K562 (cell line): Measurements from ENCODE around the gene EFHC2. TPM values are rescaled to one million over a fixed set of nuclear protein-coding genes. Genes with fewer than 3 reads are reported as not detected.
"Not testable (repeated sequence)": the region's sequence is repeated elsewhere in the genome, so short reads cannot be mapped to it uniquely, and the experiment has no call there.

Experiments
- ATAC-seq: fragments of 200-7000 bp; cut with Tn5 transposase; 3 replicates; pipeline ENCODE4 v1.9.1; 2020; ENCODE audit warnings: moderate library complexity
- BruUV-seq: library from RNA; stranded (reverse); fragments of 400-500 nt; replicated peaks from 2 replicates; lab custom pipeline; 2021; lab: Mats Ljungman, UMichigan
- CTCF ChIA-PET: fragments of 300-600 bp; formaldehyde crosslinking; extraction: SDS; loops from one replicate; lab custom pipeline; 2021; ENCODE audit warnings: low intra/inter-chr PET ratio; lab: Yijun Ruan, JAX
- POLR2A ChIA-PET: fragments of 300-600, 350-650 bp; sonication (Branson Sonifier 250); formaldehyde crosslinking; extraction: SDS; loops from one replicate; lab custom pipeline; 2021; ENCODE audit warnings: antibody characterized with exemption, inconsistent platforms; lab: Yijun Ruan, JAX
- DNase-seq, 4 experiments: peaks; one replicate each; pipeline versions ENCODE4 v3.0.0 to v3.0.0-alpha.2; 2011 to 2018; ENCODE audit warnings: low spot score in 3 of 4, mixed read lengths in 3 of 4; ENCODE audit errors: extremely low read depth in 1 of 4
- FAIRE-seq: peaks from 2 replicates; lab custom pipeline; 2011; peaks lifted over from hg19 to GRCh38; lab: Jason Lieb, UNC
- H2AFZ ChIP-seq: 2 replicates; pipeline ENCODE4 v1.6.0; 2011; ENCODE audit warnings: low read depth, low read length, control low read depth, inconsistent platforms
- H3K27ac ChIP-seq: fragments of 200-600 bp; 3 replicates; pipeline ENCODE4 v1.8.0; 2011; ENCODE audit warnings: low read depth, mild to moderate bottlenecking, control low read depth, inconsistent platforms, low read length, moderate library complexity, mixed read lengths; ENCODE audit errors: extremely low read depth
- H3K27me3 ChIP-seq, 2 experiments: fragments of 300-600 bp in 1 of 2; 2 replicates in 1 of 2; 3 replicates in 1 of 2; pipeline versions ENCODE4 v1.6.0 to v1.8.0; 2011; ENCODE audit warnings: inconsistent platforms in 2 of 2, low read length in 2 of 2, mild to moderate bottlenecking in 1 of 2, mixed read lengths in 1 of 2, moderate library complexity in 1 of 2; ENCODE audit not compliant: control insufficient read depth in 2 of 2, insufficient read depth in 2 of 2
- H3K36me3 ChIP-seq: fragments of 300-600 bp; 3 replicates; pipeline ENCODE4 v1.8.0; 2011; ENCODE audit warnings: mild to moderate bottlenecking, low read length, inconsistent platforms; ENCODE audit not compliant: control insufficient read depth, insufficient read depth
- H3K4me1 ChIP-seq, 2 experiments: fragments of 200-600 bp in 1 of 2; replicated peaks in 1 of 2; 2 replicates in 1 of 2; 3 replicates in 1 of 2; pipeline versions ENCODE4 v1.5.1 to v1.8.0; 2011; ENCODE audit warnings: inconsistent platforms in 2 of 2, low read length in 2 of 2, mild to moderate bottlenecking in 1 of 2, mixed read lengths in 1 of 2, moderate library complexity in 1 of 2; ENCODE audit not compliant: control insufficient read depth in 2 of 2, insufficient read depth in 2 of 2
- H3K4me2 ChIP-seq: 2 replicates; pipeline ENCODE4 v1.6.1; 2011; ENCODE audit warnings: low read length, control low read depth, inconsistent platforms, mixed read lengths; ENCODE audit not compliant: insufficient read depth
- H3K4me3 ChIP-seq: fragments of 200-600 bp; sonication (generic), shearing (Covaris generic); 2 replicates; pipeline ENCODE4 v1.5.1; 2016; ENCODE audit warnings: control low read depth, inconsistent platforms
- H3K79me2 ChIP-seq: fragments of 200-600 bp; 3 replicates; pipeline ENCODE4 v1.8.0; 2011; ENCODE audit warnings: low read length, inconsistent platforms; ENCODE audit not compliant: control insufficient read depth, insufficient read depth
- H3K9ac ChIP-seq, 2 experiments: 2 replicates each; pipeline versions ENCODE4 v1.6.0 to v1.6.1; 2011; ENCODE audit warnings: low read depth in 2 of 2, low read length in 2 of 2, control low read depth in 1 of 2, inconsistent platforms in 1 of 2, mild to moderate bottlenecking in 1 of 2, mixed read lengths in 1 of 2; ENCODE audit not compliant: insufficient read depth in 1 of 2
- H3K9me1 ChIP-seq: one replicate; pipeline ENCODE4 v1.6.0; 2011; ENCODE audit warnings: inconsistent platforms, mild to moderate bottlenecking, low read length, moderate library complexity; ENCODE audit not compliant: control insufficient read depth, insufficient read depth
- H3K9me3 ChIP-seq: replicated peaks from 2 replicates; pipeline ENCODE4 v1.5.1; 2011; ENCODE audit warnings: low read depth, low read length, inconsistent platforms; ENCODE audit not compliant: control insufficient read depth, insufficient read depth
- H4K20me1 ChIP-seq: replicated peaks from 2 replicates; pipeline ENCODE4 v1.6.1; 2011; ENCODE audit warnings: low read length, inconsistent platforms, mixed read lengths; ENCODE audit not compliant: control insufficient read depth, insufficient read depth
- CBFA2T3 ChIP-seq: fragments of 450-650 bp; IDR thresholded peaks from 2 replicates; pipeline ENCODE4 v1.6.1; 2017
- EZH2 ChIP-seq: IDR thresholded peaks from 2 replicates; pipeline ENCODE4 v1.6.1; 2012; ENCODE audit warnings: low read depth, mild to moderate bottlenecking, inconsistent platforms, low read length, borderline replicate concordance
- HNRNPH1 ChIP-seq: fragments of 200-400 bp; formaldehyde crosslinking; optimal IDR thresholded peaks from 2 replicates; pipeline ENCODE3; 2017; ENCODE audit warnings: low read depth, mild to moderate bottlenecking, low read length, moderate library complexity
- MBD2 ChIP-seq: sonication (generic); IDR thresholded peaks from 2 replicates; pipeline ENCODE4 v1.6.1; 2016; ENCODE audit warnings: low read depth, borderline replicate concordance
- NCOA6 ChIP-seq: fragments of 450-650 bp; IDR thresholded peaks from 2 replicates; pipeline ENCODE4 v1.6.1; 2017; ENCODE audit warnings: mild to moderate bottlenecking
- NFXL1 ChIP-seq: fragments of 450-650 bp; formaldehyde crosslinking; IDR thresholded peaks from 2 replicates; pipeline ENCODE4 v1.4.0; 2021; ENCODE audit warnings: mild to moderate bottlenecking
- RBBP5 ChIP-seq: fragments of 200-600 bp; sonication (generic); IDR thresholded peaks from 2 replicates; pipeline ENCODE4 v1.6.1; 2012; ENCODE audit warnings: borderline replicate concordance, mild to moderate bottlenecking, low read length, control low read depth, inconsistent platforms; ENCODE audit not compliant: insufficient read depth, poor library complexity, severe bottlenecking
- SMAD2 ChIP-seq: fragments of 150-350 bp; IDR thresholded peaks from 2 replicates; pipeline ENCODE4 v1.6.1; 2014; ENCODE audit warnings: low read depth, mild to moderate bottlenecking, low read length
- TEAD1 ChIP-seq, 2 experiments: fragments of 450-650 bp in 1 of 2; sonication (generic) in 1 of 2; formaldehyde crosslinking; IDR thresholded peaks; 2 replicates each; pipeline versions ENCODE4 v1.4.0 to v1.8.0; 2020 to 2022; ENCODE audit warnings: mild to moderate bottlenecking in 2 of 2, missing genetic modification reagents in 1 of 2
- WGBS: fragments of 100-300 bp; shearing (Covaris generic); methylation state at CpG from one replicate; pipeline ENCODE4 v1.1.6; 2016; ENCODE audit warnings: low coverage, mixed read lengths; ENCODE audit not compliant: insufficient coverage; ENCODE audit errors: missing lambda C conversion rate; 5-methylcytosine and 5-hydroxymethylcytosine counted together
- in situ Hi-C: fragments of 300-500 bp; cut with MboI; formaldehyde crosslinking; loops from 4 replicates; pipeline ENCODE4 v1.15.0; 2018; ENCODE audit warnings: inconsistent platforms, mixed read lengths
- intact Hi-C: fragments of 100-400 bp; cut with micrococcal nuclease; formaldehyde crosslinking; loops from 2 replicates; pipeline ENCODE4 v1.14.2; 2022
- polyA plus RNA-seq, 8 experiments: library from polyadenylated mRNA; depleted of rRNA in 4 of 8; stranded (reverse) in 5 of 8; unstranded in 3 of 8; fragments of >200 nt; fragmentation: Nextera tagmentation in 2 of 8; fragmentation: Illumina TruSeq in 1 of 8; extraction: Ambion mirVana in 2 of 8; extraction: Trizol in 1 of 8; gene quantifications; 2 replicates each; pipeline versions ENCODE4 v1.2.1 to v1.2.3, GENCODE V29; 2011 to 2014; ENCODE audit warnings: inconsistent platforms in 1 of 8, missing spikeins in 1 of 8
- total RNA-seq, 7 experiments: library from RNA; depleted of rRNA in 6 of 7; stranded (reverse); fragments of >200 nt in 6 of 7; fragmentation: Illumina TruSeq in 2 of 7; extraction: Trizol in 2 of 7; gene quantifications; 2 replicates each; pipeline versions ENCODE4 v1.2.1 to v1.2.3, GENCODE V29; 2011 to 2021; ENCODE audit warnings: low replicate concordance in 1 of 7
- TF ChIP-seq, protein P1 (sequence below), 2 experiments: fragments of 450-650 bp; conservative IDR thresholded peaks; 2 replicates each; pipeline ENCODE4 v1.6.1; 2017; ENCODE audit warnings: mild to moderate bottlenecking in 2 of 2, moderate library complexity in 2 of 2

The EFHC2 gene
- total and polyA plus RNA-seq, 9 of the 15 experiments (the other 6 are each of a cell fraction or from before 2014, with no cell fraction given), result 1.3 to 8.1 (median 3.0) TPM

DNA sequence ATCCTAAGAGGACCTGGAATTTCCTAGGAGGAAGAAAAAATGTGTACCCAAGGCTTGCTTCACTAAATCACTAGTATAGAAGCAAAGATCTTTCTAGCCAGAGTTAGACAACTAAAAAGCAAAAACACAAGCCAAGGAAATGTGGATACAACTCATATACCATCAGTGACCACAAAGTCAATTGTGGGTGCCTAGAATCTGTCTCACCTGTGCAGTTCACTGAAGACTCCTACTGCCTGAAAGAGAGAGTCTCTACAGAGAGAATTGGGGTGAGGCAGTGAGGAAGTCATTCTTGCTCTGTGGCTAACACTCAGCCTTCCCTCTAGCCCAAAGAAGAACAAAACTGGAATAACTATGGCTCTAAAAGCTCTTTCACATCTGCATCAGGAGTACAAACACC is 82.9 kb downstream of the EFHC2 start:
- ChIA-PET POLR2A (interaction anchor here (1.0 kb wide), 1 partner anchor 62 kb away, joined by 3 read pairs; no protein-coding TSS in a partner anchor), CTCF (no interaction called here)
- FAIRE-seq (no peak), ATAC-seq (no peak), DNase-seq (no peak)
- Histone ChIP-seq H3K79me2 (no peaks in the 10 kb centered on the region), H3K9me1 (no peaks in the 10 kb centered on the region), H4K20me1 (no peaks in the 10 kb centered on the region), H3K9ac (no peak overlapping the region), H3K27me3 (no peaks in the 10 kb centered on the region), H3K4me1 (no peaks in the 10 kb centered on the region; a peak in 1 of 5 replicates), H2AFZ (no peak overlapping the region), H3K27ac (no peak overlapping the region), H3K4me2 (no peak overlapping the region), H3K4me3 (no peak overlapping the region), H3K9me3 (no peaks in the 10 kb centered on the region), H3K36me3 (no peaks in the 10 kb centered on the region)
- intact Hi-C loops (no loop called here), in situ Hi-C loops (no loop called here)
- TF ChIP-seq MBD2 (no peak), CBFA2T3 (no peak), TEAD1 (CRISPR knock-in tag; IDR thresholded peaks at IDR 0.05) (no peak), SMAD2 (no peak), HNRNPH1 (no peak), RBBP5 (no peak), EZH2 (no peak), NCOA6 (no peak), NFXL1 (CRISPR knock-in tag) (no peak)
- TF ChIP-seq, protein P1, sequence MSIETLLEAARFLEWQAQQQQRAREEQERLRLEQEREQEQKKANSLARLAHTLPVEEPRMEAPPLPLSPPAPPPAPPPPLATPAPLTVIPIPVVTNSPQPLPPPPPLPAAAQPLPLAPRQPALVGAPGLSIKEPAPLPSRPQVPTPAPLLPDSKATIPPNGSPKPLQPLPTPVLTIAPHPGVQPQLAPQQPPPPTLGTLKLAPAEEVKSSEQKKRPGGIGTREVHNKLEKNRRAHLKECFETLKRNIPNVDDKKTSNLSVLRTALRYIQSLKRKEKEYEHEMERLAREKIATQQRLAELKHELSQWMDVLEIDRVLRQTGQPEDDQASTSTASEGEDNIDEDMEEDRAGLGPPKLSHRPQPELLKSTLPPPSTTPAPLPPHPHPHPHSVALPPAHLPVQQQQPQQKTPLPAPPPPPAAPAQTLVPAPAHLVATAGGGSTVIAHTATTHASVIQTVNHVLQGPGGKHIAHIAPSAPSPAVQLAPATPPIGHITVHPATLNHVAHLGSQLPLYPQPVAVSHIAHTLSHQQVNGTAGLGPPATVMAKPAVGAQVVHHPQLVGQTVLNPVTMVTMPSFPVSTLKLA (conservative IDR thresholded peaks at IDR 0.05), result no peak
- BruUV-seq, result no TSS peak

DNA sequence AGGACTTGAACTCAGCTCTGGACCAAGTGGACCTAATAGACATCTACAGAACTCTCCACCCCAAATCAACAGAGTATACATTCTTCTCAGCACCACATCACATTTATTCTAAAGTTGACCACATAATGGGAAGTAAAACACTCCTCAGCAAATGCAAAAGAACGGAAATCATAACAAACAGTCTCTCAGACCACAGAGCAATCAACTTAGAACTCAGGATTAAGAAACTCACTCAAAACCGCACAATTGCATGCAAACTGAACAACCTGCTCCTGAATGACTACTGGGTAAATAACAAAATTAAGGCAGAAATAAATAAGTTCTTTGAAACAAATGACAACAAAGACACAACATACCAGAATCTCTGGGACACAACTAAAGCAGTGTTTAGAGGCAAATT is 87.7 kb downstream of the EFHC2 start:
- H3K27ac ChIP-seq, FAIRE-seq, H3K27me3 ChIP-seq, in situ Hi-C loops, H2AFZ ChIP-seq, H4K20me1 ChIP-seq, H3K9ac ChIP-seq, BruUV-seq, H3K9me1 ChIP-seq, H3K36me3 ChIP-seq, H3K4me3 ChIP-seq, H3K4me2 ChIP-seq, H3K9me3 ChIP-seq, POLR2A ChIA-PET, DNase-seq, intact Hi-C loops, H3K4me1 ChIP-seq, H3K79me2 ChIP-seq, ATAC-seq, CTCF ChIA-PET: not testable (repeated sequence)
- WGBS, result 45% methylated on average over 2 of the region's 2 CpGs
